Immature natural killer cell (primary cell): ENCODE data around the gene ANO1. TPM values are rescaled to one million over a fixed set of nuclear protein-coding genes. Genes with fewer than 3 reads are reported as not detected.

Experiments used
- DNase-seq, 3 donors: peaks; one replicate each; pipeline ENCODE4 v3.0.0; 2022; ENCODE audit warnings: mixed read lengths in 1 of 3
- H3K27ac Mint-ChIP-seq, 6 donors: one replicate each; pipeline ENCODE4 v1.8.0; 2020; ENCODE audit warnings: mixed read lengths in 6 of 6, mild to moderate bottlenecking in 5 of 6, inconsistent platforms in 4 of 6, moderate library complexity in 3 of 6
- H3K27me3 Mint-ChIP-seq, 3 donors: one replicate each; pipeline ENCODE4 v1.8.0; 2020 to 2021; ENCODE audit warnings: low read depth in 3 of 3, mild to moderate bottlenecking in 3 of 3, mixed read lengths in 3 of 3, moderate library complexity in 3 of 3, inconsistent platforms in 1 of 3
- H3K36me3 Mint-ChIP-seq, 3 donors: one replicate each; pipeline ENCODE4 v1.8.0; 2020; ENCODE audit warnings: mixed read lengths in 3 of 3, inconsistent platforms in 2 of 3, mild to moderate bottlenecking in 2 of 3
- H3K4me1 Mint-ChIP-seq, 2 donors: one replicate each; pipeline ENCODE4 v1.8.0; 2020; ENCODE audit warnings: inconsistent platforms in 2 of 2, mild to moderate bottlenecking in 2 of 2, mixed read lengths in 2 of 2, moderate library complexity in 1 of 2
- H3K4me3 Mint-ChIP-seq, 5 donors: one replicate each; pipeline ENCODE4 v1.8.0; 2020; ENCODE audit warnings: mild to moderate bottlenecking in 5 of 5, mixed read lengths in 5 of 5, inconsistent platforms in 3 of 5, moderate library complexity in 3 of 5
- H3K9me3 Mint-ChIP-seq, 6 donors: one replicate each; pipeline ENCODE4 v1.8.0; 2020; ENCODE audit warnings: mild to moderate bottlenecking in 6 of 6, mixed read lengths in 6 of 6, inconsistent platforms in 4 of 6, moderate library complexity in 3 of 6
- polyA plus RNA-seq, 3 donors: library from polyadenylated mRNA; unstranded; fragments of 300-500 nt; fragmentation: Illumina TruSeq; gene quantifications; one replicate each; pipeline ENCODE4 v1.2.3, GENCODE V29; 2021

The ANO1 gene
- polyA plus RNA-seq, 3 donors from 2014 or later, result not detected

- H3K4me3 Mint-ChIP-seq, result no peak overlapping the region
- no peak for DNase-seq
- H3K36me3 Mint-ChIP-seq, result no peaks in the 10 kb centered on the region
- H3K27me3 Mint-ChIP-seq, result peaks cover 2 to 9% (median 7%) of the 10 kb centered on the region in 3 donors
- no peak overlapping the region for H3K27ac Mint-ChIP-seq
- no peaks in the 10 kb centered on the region for H3K9me3 Mint-ChIP-seq
- H3K4me1 Mint-ChIP-seq, result no peaks in the 10 kb centered on the region
These were observed 6.2 kb downstream of the ANO1 start for GRCh38 chr11:70084046-70084984.

GRCh38 chr11:70085815-70086769 is 8.0 kb downstream of the ANO1 start:
- Mint-ChIP-seq H3K4me1 (no peaks in the 10 kb centered on the region), H3K27ac (no peak overlapping the region), H3K36me3 (no peaks in the 10 kb centered on the region), H3K9me3 (no peaks in the 10 kb centered on the region), H3K27me3 (peaks cover 0 to 8% (median 5%) of the 10 kb centered on the region in 3 donors), H3K4me3 (no peak overlapping the region)
- no peak for DNase-seq

- H3K27me3 Mint-ChIP-seq, result peaks cover 0 to 10% (median 4%) of the 10 kb centered on the region in 3 donors
- H3K9me3 Mint-ChIP-seq, result no peaks in the 10 kb centered on the region
- H3K4me1 Mint-ChIP-seq, result no peaks in the 10 kb centered on the region
- H3K36me3 Mint-ChIP-seq, result no peaks in the 10 kb centered on the region
- H3K4me3 Mint-ChIP-seq, result no peak overlapping the region
- DNase-seq, result no peak
- H3K27ac Mint-ChIP-seq, result no peak overlapping the region
These were observed 9.5 kb downstream of the ANO1 start for GRCh38 chr11:70087446-70088167.

GRCh38 chr11:70088735-70089250 is 10.7 kb downstream of the ANO1 start:
- H3K4me3 Mint-ChIP-seq, result no peak overlapping the region
- no peaks in the 10 kb centered on the region for H3K9me3 Mint-ChIP-seq
- DNase-seq, result no peak
- H3K36me3 Mint-ChIP-seq, result no peaks in the 10 kb centered on the region
- peaks cover 0 to 10% (median 2%) of the 10 kb centered on the region in 3 donors for H3K27me3 Mint-ChIP-seq
- H3K4me1 Mint-ChIP-seq, result no peaks in the 10 kb centered on the region
- no peak overlapping the region for H3K27ac Mint-ChIP-seq

GRCh38 chr11:70089631-70090030 is 11.5 kb downstream of the ANO1 start:
- no peaks in the 10 kb centered on the region for H3K9me3 Mint-ChIP-seq
- H3K27ac Mint-ChIP-seq, result no peak overlapping the region
- no peaks in the 10 kb centered on the region for H3K4me1 Mint-ChIP-seq
- no peaks in the 10 kb centered on the region for H3K36me3 Mint-ChIP-seq
- no peak for DNase-seq
- H3K27me3 Mint-ChIP-seq, result peaks cover 0 to 10% (median 2%) of the 10 kb centered on the region in 3 donors
- H3K4me3 Mint-ChIP-seq, result no peak overlapping the region

GRCh38 chr11:70090961-70091381 is 12.9 kb downstream of the ANO1 start:
- Mint-ChIP-seq H3K27ac (no peak overlapping the region), H3K4me1 (no peaks in the 10 kb centered on the region), H3K9me3 (no peaks in the 10 kb centered on the region), H3K36me3 (no peaks in the 10 kb centered on the region), H3K4me3 (no peak overlapping the region), H3K27me3 (peaks cover 0 to 10% (median 2%) of the 10 kb centered on the region in 3 donors)
- no peak for DNase-seq

GRCh38 chr11:70091638-70092037 is 13.5 kb downstream of the ANO1 start:
- no peaks in the 10 kb centered on the region for H3K9me3 Mint-ChIP-seq
- H3K36me3 Mint-ChIP-seq, result no peaks in the 10 kb centered on the region
- H3K27ac Mint-ChIP-seq, result no peak overlapping the region
- H3K4me1 Mint-ChIP-seq, result no peaks in the 10 kb centered on the region
- no peak overlapping the region for H3K4me3 Mint-ChIP-seq
- no peak for DNase-seq
- peaks cover 0 to 10% (median 2%) of the 10 kb centered on the region in 3 donors for H3K27me3 Mint-ChIP-seq

- Mint-ChIP-seq H3K9me3 (no peaks in the 10 kb centered on the region), H3K4me3 (peak overlapping the region in 1 of 5 donors; percentile 20), H3K4me1 (no peaks in the 10 kb centered on the region), H3K27me3 (peaks cover 0 to 7% (median 0%) of the 10 kb centered on the region in 3 donors), H3K36me3 (no peaks in the 10 kb centered on the region), H3K27ac (peak overlapping the region in 1 of 6 donors; percentile 68)
- DNase-seq, result no peak
These were observed 15.0 kb downstream of the ANO1 start for GRCh38 chr11:70092959-70093715.

- Mint-ChIP-seq H3K4me1 (no peaks in the 10 kb centered on the region), H3K27ac (no peak overlapping the region), H3K27me3 (peaks cover 0 to 2% (median under 1%) of the 10 kb centered on the region in 3 donors), H3K9me3 (no peaks in the 10 kb centered on the region), H3K4me3 (no peak overlapping the region), H3K36me3 (no peaks in the 10 kb centered on the region)
- no peak for DNase-seq
These were observed 17.6 kb downstream of the ANO1 start for GRCh38 chr11:70095541-70096252.

- Mint-ChIP-seq H3K27ac (no peak overlapping the region), H3K27me3 (peaks cover 0 to 3% (median 0%) of the 10 kb centered on the region in 3 donors), H3K4me3 (no peak overlapping the region), H3K9me3 (no peaks in the 10 kb centered on the region), H3K36me3 (no peaks in the 10 kb centered on the region), H3K4me1 (no peaks in the 10 kb centered on the region)
- no peak for DNase-seq
These were observed 19.9 kb downstream of the ANO1 start for GRCh38 chr11:70097783-70098563.

- Mint-ChIP-seq H3K36me3 (no peaks in the 10 kb centered on the region), H3K27me3 (peaks cover 0 to 3% (median 0%) of the 10 kb centered on the region in 3 donors), H3K4me3 (no peak overlapping the region), H3K9me3 (no peaks in the 10 kb centered on the region), H3K27ac (no peak overlapping the region), H3K4me1 (no peaks in the 10 kb centered on the region)
- no peak for DNase-seq
These were observed 20.8 kb downstream of the ANO1 start for GRCh38 chr11:70098936-70099335.
